Esophagus muscularis mucosa (tissue), 4 donors: ENCODE measurements around the gene CCDC9.

Experiments used
- EP300 ChIP-seq: sonication (generic); formaldehyde crosslinking; IDR thresholded peaks from one replicate; pipeline ENCODE4 v1.6.1; 2017; ENCODE audit warnings: antibody characterized with exemption
- POLR2A ChIP-seq: fragments of 450-650 bp; IDR thresholded peaks from one replicate; pipeline ENCODE4 v1.6.1; 2017; ENCODE audit warnings: antibody characterized with exemption, moderate library complexity, mild to moderate bottlenecking, low read depth
- POLR2AphosphoS5 ChIP-seq, 2 donors: sonication (generic); formaldehyde crosslinking; IDR thresholded peaks; one replicate each; pipeline ENCODE4 v1.6.1; 2017; ENCODE audit warnings: antibody characterized with exemption in 2 of 2
- TF ChIP-seq, protein P1 (sequence below), 3 experiments: fragments of 200-600 bp in 2 of 3; fragments of 450-650 bp in 1 of 3; sonication (generic) in 2 of 3; IDR thresholded peaks; one replicate each; pipeline ENCODE4 v1.5.1; 2017 to 2019; ENCODE audit warnings: antibody characterized with exemption in 3 of 3, mild to moderate bottlenecking in 2 of 3, moderate library complexity in 1 of 3

DNA sequence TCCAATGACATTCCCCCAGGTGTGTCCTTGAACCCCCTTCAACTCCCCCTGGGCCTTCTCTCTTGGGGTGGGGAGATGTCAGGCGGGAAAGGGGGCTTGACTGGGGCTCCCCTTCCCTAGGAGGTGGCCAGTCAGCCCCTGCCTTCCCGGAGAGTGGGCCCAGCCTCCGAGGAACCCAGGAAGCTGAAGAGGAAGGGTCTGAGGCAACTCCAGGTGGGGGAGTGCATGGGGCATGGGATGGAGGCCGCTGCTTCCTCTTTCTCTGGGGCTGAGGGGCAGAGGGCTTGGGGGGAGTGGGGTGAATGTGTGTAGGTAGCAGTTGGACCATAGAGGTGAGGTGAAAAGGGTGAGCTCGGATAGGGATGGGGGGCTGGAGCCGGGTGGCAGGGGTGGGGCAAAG lies 15.6 kb downstream of the CCDC9 start:
- TF ChIP-seq, protein P1, sequence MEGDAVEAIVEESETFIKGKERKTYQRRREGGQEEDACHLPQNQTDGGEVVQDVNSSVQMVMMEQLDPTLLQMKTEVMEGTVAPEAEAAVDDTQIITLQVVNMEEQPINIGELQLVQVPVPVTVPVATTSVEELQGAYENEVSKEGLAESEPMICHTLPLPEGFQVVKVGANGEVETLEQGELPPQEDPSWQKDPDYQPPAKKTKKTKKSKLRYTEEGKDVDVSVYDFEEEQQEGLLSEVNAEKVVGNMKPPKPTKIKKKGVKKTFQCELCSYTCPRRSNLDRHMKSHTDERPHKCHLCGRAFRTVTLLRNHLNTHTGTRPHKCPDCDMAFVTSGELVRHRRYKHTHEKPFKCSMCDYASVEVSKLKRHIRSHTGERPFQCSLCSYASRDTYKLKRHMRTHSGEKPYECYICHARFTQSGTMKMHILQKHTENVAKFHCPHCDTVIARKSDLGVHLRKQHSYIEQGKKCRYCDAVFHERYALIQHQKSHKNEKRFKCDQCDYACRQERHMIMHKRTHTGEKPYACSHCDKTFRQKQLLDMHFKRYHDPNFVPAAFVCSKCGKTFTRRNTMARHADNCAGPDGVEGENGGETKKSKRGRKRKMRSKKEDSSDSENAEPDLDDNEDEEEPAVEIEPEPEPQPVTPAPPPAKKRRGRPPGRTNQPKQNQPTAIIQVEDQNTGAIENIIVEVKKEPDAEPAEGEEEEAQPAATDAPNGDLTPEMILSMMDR (IDR thresholded peaks at IDR 0.05) = no peak
- no peak for TF ChIP-seq EP300
- TF ChIP-seq POLR2A = no peak
- no peak for TF ChIP-seq POLR2AphosphoS5 (IDR thresholded peaks at IDR 0.05)
